Measurements from ENCODE around the gene GPC6. TPM values are rescaled to one million over a fixed set of nuclear protein-coding genes. Genes with fewer than 3 reads are reported as not detected.

Gene GPC6
- total RNA-seq, 1 experiment from 2014 or later: 0.22 TPM

GRCh38 chr13:93981426-93981977 is 754.9 kb downstream of the GPC6 start:
- H3K4me1 ChIP-seq (ENCODE audit: control insufficient read depth in 1 of 2, insufficient read depth in 2 of 2, low read length in 2 of 2): no peaks in the 10 kb centered on the region
- H3K79me2 ChIP-seq (ENCODE audit: insufficient read depth, low read length): no peaks in the 10 kb centered on the region
- POLR2A ChIA-PET: no interaction called here
- H3K36me3 ChIP-seq (ENCODE audit: control insufficient read depth in 1 of 2, insufficient read depth in 2 of 2, low read length in 2 of 2): no peaks in the 10 kb centered on the region
- no peaks in the 10 kb centered on the region for H3K9me2 ChIP-seq (ENCODE audit: insufficient read depth)
- RAD21 ChIA-PET (ENCODE audit: low non-redundant PET in 1 of 2, low total read pairs in 2 of 2, uncharacterized antibody in 2 of 2, unreplicated experiment in 2 of 2): no interaction called here
- H3K4me2 ChIP-seq (ENCODE audit: low read length): no peak overlapping the region
- no peak overlapping the region for H3K9ac ChIP-seq (ENCODE audit: low read length)
- intact Hi-C loops (cut with micrococcal nuclease): no loop called here
- no peak overlapping the region for H3K27ac ChIP-seq (ENCODE audit: low read depth, low read length)
- no peak overlapping the region for H3K4me3 ChIP-seq (replicated peaks in 1 of 2; ENCODE audit: low read depth in 1 of 2, low read length in 2 of 2)
- CTCF ChIA-PET: no interaction called here
- TF ChIP-seq RAD21 (IDR thresholded peaks at IDR 0.05; ENCODE audit: low read depth) (no peak), EGR1 (IDR thresholded peaks at IDR 0.05; ENCODE audit: low read depth) (no peak), EZH2phosphoT487 (IDR thresholded peaks at IDR 0.05; ENCODE audit: borderline replicate concordance) (no peak), CBX3 (IDR thresholded peaks at IDR 0.05; ENCODE audit: low read depth) (no peak), REST (IDR thresholded peaks at IDR 0.05; ENCODE audit: low read depth) (no peak), SIN3A (IDR thresholded peaks at IDR 0.05; ENCODE audit: low read depth) (no peak), ELF1 (IDR thresholded peaks at IDR 0.05; ENCODE audit: borderline replicate concordance, low read depth) (no peak), ZBTB33 (IDR thresholded peaks at IDR 0.05; ENCODE audit: extremely low read depth, insufficient replicate concordance, low read length) (no peak), FOSL1 (IDR thresholded peaks at IDR 0.05; ENCODE audit: low read depth) (no peak), CTCF (IDR thresholded peaks at IDR 0.05 in 2 of 3, conservative IDR thresholded peaks at IDR 0.05 in 1 of 3; ENCODE audit: borderline replicate concordance in 1 of 3, insufficient read depth in 1 of 3, low read depth in 2 of 3, low read length in 2 of 3) (no peak), POLR2A (IDR thresholded peaks at IDR 0.05; ENCODE audit: borderline replicate concordance, extremely low read depth, insufficient read depth, insufficient read length) (no peak)
- no TSS peak for BruUV-seq (replicated peaks)
- H2AFZ ChIP-seq (ENCODE audit: low read depth, low read length, poor library complexity, severe bottlenecking): no peak overlapping the region
- no peaks in the 10 kb centered on the region for H3K27me3 ChIP-seq (ENCODE audit: insufficient read depth, low read length)
- DNase-seq (ENCODE audit: low read depth, low spot score) (no peak), ATAC-seq (no peak)
- H3K9me3 ChIP-seq (ENCODE audit: control insufficient read depth in 1 of 2, insufficient read depth in 1 of 2, low read depth in 1 of 2, low read length in 2 of 2): peaks cover 13 to 17% of the 10 kb centered on the region in 2 experiments; a peak in 2 of 4 replicates
- H4K20me1 ChIP-seq (ENCODE audit: insufficient read depth): no peaks in the 10 kb centered on the region
